Left lung (tissue), 10 donors: Measurements from ENCODE around the gene KRT16. TPM values are rescaled to one million over a fixed set of nuclear protein-coding genes. Genes with fewer than 3 reads are reported as not detected.
A peak's percentile ranks its signal among the peaks of the same experiment; 100 is the strongest.
"Not testable (repeated sequence)": the region's sequence is repeated elsewhere in the genome, so short reads cannot be mapped to it uniquely, and the experiment has no call there.

Experiments
- ATAC-seq: fragments of 200-7000 bp; cut with Tn5 transposase; one replicate; pipeline ENCODE4 v1.9.1; 2020; ENCODE audit warnings: moderate library complexity
- DNase-seq, 4 donors: peaks; one replicate each; pipeline ENCODE4 v3.0.0-alpha.2; 2013 to 2020
- H3K27ac ChIP-seq, 2 donors: fragments of 200-600 bp; sonication (generic) in 1 of 2; one replicate each; pipeline versions ENCODE4 v1.5.0 to v1.8.0; 2020 to 2021
- H3K27me3 ChIP-seq, 2 donors: fragments of 200-600 bp; sonication (generic) in 1 of 2; one replicate each; pipeline versions ENCODE4 v1.5.0 to v1.8.0; 2020 to 2021
- H3K36me3 ChIP-seq, 2 donors: fragments of 200-600 bp; sonication (generic) in 1 of 2; one replicate each; pipeline versions ENCODE4 v1.5.0 to v1.8.0; 2020 to 2021
- H3K4me1 ChIP-seq, 2 donors: fragments of 200-600 bp; one replicate each; pipeline ENCODE4 v1.8.0; 2021
- H3K4me3 ChIP-seq, 2 donors: fragments of 200-600 bp; sonication (generic) in 1 of 2; one replicate each; pipeline versions ENCODE4 v1.5.0 to v1.8.0; 2020 to 2021; ENCODE audit warnings: mild to moderate bottlenecking in 1 of 2
- H3K9me3 ChIP-seq, 2 donors: fragments of 200-600 bp; sonication (generic) in 1 of 2; one replicate each; pipeline versions ENCODE4 v1.5.0 to v1.8.0; 2020 to 2021
- intact Hi-C, 2 donors: fragments of 100-400 bp; cut with DNase I; formaldehyde crosslinking; loops; one replicate each; pipeline versions ENCODE4 v1.11.2 to v1.14.2; 2022
- polyA plus RNA-seq, 6 donors: library from polyadenylated mRNA; unstranded; fragments of 120-200 nt; gene quantifications; one replicate each; pipeline ENCODE4 v1.2.1, GENCODE V29; 2013; ENCODE audit not compliant: insufficient read length in 6 of 6
- total RNA-seq, 2 donors: library from RNA; stranded (reverse); fragmentation: NEBNext Ultra II Directional; extraction: Animal tissue kit (Norgen Biotek cat#: 25700); gene quantifications; one replicate each; pipeline ENCODE4 v1.2.1, GENCODE V29; 2021
- TF ChIP-seq, protein P1 (sequence below), 2 donors: fragments of 200-600 bp; sonication (generic) in 1 of 2; IDR thresholded peaks; one replicate each; pipeline versions ENCODE4 v1.5.0 to v1.8.0; 2021; ENCODE audit warnings: antibody characterized with exemption in 2 of 2
- donor health status: DM: no; HTN: yes; CAD: no.
- donor health status: DM: no; HTN: no; CAD: no.

The KRT16 gene
- total and polyA plus RNA-seq, 8 donors, result 0.65 to 1.0 TPM; not detected in 6

DNA sequence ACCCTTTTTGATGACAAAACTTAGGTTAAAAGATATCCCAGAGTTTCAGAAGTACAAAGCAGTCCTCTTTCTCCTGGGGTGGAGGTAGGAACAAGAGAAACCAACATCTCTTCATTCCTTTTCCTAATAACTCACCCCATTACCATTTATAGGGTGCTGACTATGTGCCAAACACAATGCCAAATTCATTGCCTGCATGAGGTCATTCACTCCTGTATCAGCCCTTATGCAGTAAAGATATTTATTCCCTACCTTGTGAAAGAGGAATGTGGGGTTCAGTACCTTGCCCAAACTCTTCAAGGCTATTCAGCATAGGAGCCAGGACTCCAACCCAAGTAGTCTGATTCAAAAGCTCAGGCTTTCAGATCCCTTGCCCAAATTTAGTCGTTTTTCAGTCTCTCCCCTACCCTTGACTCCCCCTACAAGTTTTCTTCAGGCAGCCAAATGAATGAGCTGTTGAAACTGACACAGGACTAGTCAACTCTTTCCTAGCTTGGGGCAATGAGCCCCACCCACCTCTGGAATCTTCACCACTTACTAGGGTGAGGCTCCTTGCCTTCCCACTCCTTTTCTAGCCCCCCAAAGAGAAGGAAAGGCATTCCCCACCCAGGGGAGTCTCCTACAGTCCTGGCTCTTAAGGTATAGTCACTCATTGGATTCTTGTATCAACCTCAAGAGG lies 31.7 kb downstream of the KRT16 start:
- intact Hi-C loops, result no loop called here
- H3K4me1 ChIP-seq, result peaks cover 0 to 3% of the 10 kb centered on the region in 2 donors
- TF ChIP-seq, protein P1, sequence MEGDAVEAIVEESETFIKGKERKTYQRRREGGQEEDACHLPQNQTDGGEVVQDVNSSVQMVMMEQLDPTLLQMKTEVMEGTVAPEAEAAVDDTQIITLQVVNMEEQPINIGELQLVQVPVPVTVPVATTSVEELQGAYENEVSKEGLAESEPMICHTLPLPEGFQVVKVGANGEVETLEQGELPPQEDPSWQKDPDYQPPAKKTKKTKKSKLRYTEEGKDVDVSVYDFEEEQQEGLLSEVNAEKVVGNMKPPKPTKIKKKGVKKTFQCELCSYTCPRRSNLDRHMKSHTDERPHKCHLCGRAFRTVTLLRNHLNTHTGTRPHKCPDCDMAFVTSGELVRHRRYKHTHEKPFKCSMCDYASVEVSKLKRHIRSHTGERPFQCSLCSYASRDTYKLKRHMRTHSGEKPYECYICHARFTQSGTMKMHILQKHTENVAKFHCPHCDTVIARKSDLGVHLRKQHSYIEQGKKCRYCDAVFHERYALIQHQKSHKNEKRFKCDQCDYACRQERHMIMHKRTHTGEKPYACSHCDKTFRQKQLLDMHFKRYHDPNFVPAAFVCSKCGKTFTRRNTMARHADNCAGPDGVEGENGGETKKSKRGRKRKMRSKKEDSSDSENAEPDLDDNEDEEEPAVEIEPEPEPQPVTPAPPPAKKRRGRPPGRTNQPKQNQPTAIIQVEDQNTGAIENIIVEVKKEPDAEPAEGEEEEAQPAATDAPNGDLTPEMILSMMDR (IDR thresholded peaks at IDR 0.05), result no peak
- H3K27me3 ChIP-seq, result peaks cover 0 to 21% of the 10 kb centered on the region in 2 donors
- H3K9me3 ChIP-seq, result no peaks in the 10 kb centered on the region
- H3K27ac ChIP-seq, result no peak overlapping the region
- ATAC-seq, result no peak
- no peaks in the 10 kb centered on the region for H3K36me3 ChIP-seq
- DNase-seq, result no peak
- H3K4me3 ChIP-seq, result no peak overlapping the region

GRCh38 chr17:41580244-41580575 lies 32.4 kb downstream of the KRT16 start:
- Histone ChIP-seq H3K36me3 (no peaks in the 10 kb centered on the region), H3K4me1 (peaks cover 0 to 3% of the 10 kb centered on the region in 2 donors), H3K4me3 (no peak overlapping the region), H3K9me3 (no peaks in the 10 kb centered on the region), H3K27ac (no peak overlapping the region), H3K27me3 (peaks cover 0 to 25% of the 10 kb centered on the region in 2 donors)
- TF ChIP-seq, protein P1 (IDR thresholded peaks at IDR 0.05), result no peak
- no peak for ATAC-seq
- intact Hi-C loops, result no loop called here
- no peak for DNase-seq

GRCh38 chr17:41579484-41580243 lies 32.9 kb downstream of the KRT16 start:
- TF ChIP-seq, protein P1 (IDR thresholded peaks at IDR 0.05), result peak; percentile 65 to 80
- no peaks in the 10 kb centered on the region for H3K36me3 ChIP-seq
- DNase-seq, result peak in 3 of 4 donors; percentile 53 to 83 (median 79)
- H3K27ac ChIP-seq, result no peak overlapping the region
- peaks cover 0 to 25% of the 10 kb centered on the region in 2 donors for H3K27me3 ChIP-seq
- H3K4me3 ChIP-seq, result no peak overlapping the region
- no peaks in the 10 kb centered on the region for H3K9me3 ChIP-seq
- peaks cover 0 to 3% of the 10 kb centered on the region in 2 donors for H3K4me1 ChIP-seq
- peak; percentile 99 for ATAC-seq
- intact Hi-C loops, result no loop called here

- DNase-seq, result no peak
- H3K27me3 ChIP-seq, result peaks cover 0 to 32% of the 10 kb centered on the region in 2 donors
- intact Hi-C loops, result no loop called here
- no peak overlapping the region for H3K27ac ChIP-seq
- H3K4me1 ChIP-seq, result peaks cover 0 to 3% of the 10 kb centered on the region in 2 donors
- H3K9me3 ChIP-seq, result no peaks in the 10 kb centered on the region
- H3K36me3 ChIP-seq, result no peaks in the 10 kb centered on the region
- ATAC-seq, result no peak
- no peak overlapping the region for H3K4me3 ChIP-seq
- TF ChIP-seq, protein P1 (IDR thresholded peaks at IDR 0.05), result no peak
Observed at GRCh38 chr17:41578971-41579370, 33.6 kb downstream of the KRT16 start.

- Histone ChIP-seq H3K27me3 (peaks cover 0 to 37% of the 10 kb centered on the region in 2 donors), H3K27ac (no peak overlapping the region), H3K9me3 (no peaks in the 10 kb centered on the region), H3K36me3 (no peaks in the 10 kb centered on the region), H3K4me1 (peaks cover 0 to 3% of the 10 kb centered on the region in 2 donors), H3K4me3 (no peak overlapping the region)
- intact Hi-C loops, result no loop called here
- TF ChIP-seq, protein P1 (IDR thresholded peaks at IDR 0.05), result no peak
- no peak for DNase-seq
- no peak for ATAC-seq
Observed at GRCh38 chr17:41578538-41578937, 34.0 kb downstream of the KRT16 start.

DNA sequence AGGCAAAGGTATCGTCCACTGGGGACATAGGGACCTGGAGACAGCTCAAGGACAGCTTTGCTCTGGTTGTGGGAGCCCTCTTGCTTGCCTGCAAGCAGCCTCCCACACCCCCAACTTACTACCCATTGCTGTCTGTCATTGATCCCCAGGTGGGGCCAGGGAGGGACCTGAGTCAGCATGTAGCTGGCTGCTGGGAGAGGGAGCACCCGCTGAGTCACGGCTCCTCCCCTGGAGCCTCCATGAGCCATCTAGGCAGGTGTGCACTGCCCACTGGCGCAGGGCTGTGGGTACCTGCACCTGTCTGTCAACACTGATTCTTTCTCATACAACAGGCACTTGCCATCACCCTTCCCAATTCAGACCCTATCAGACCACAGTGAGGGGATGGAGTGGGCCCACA lies 35.8 kb downstream of the KRT16 start:
- H3K4me1 ChIP-seq, H3K36me3 ChIP-seq, intact Hi-C loops, DNase-seq, H3K27ac ChIP-seq, ATAC-seq, H3K4me3 ChIP-seq, H3K9me3 ChIP-seq: not testable (repeated sequence)
- H3K27me3 ChIP-seq, result peaks cover 0 to 47% of the 10 kb centered on the region in 2 donors
